Measurements from ENCODE around the gene AGAP3. TPM values are rescaled to one million over a fixed set of nuclear protein-coding genes. Genes with fewer than 3 reads are reported as not detected.
A peak's percentile ranks its signal among the peaks of the same experiment; 100 is the strongest.

The AGAP3 gene
- total RNA-seq, 1 experiment from 2014 or later: 79.6 TPM

- DNase-seq (ENCODE audit: low read depth, low spot score): no peak
- in situ Hi-C loops (cut with HindIII; ENCODE audit: low pct_unique_long_range_greater_than_20kb, low sequenced_read_pairs): no loop called here
Observed at GRCh38 chr7:151114151-151115090, 28.1 kb downstream of the AGAP3 start.

- no peak for DNase-seq (ENCODE audit: low read depth, low spot score)
- in situ Hi-C loops (cut with HindIII; ENCODE audit: low pct_unique_long_range_greater_than_20kb, low sequenced_read_pairs): no loop called here
Observed at GRCh38 chr7:151115121-151115835, 29.0 kb downstream of the AGAP3 start.

GRCh38 chr7:151115836-151116418 is 29.7 kb downstream of the AGAP3 start:
- no peak for DNase-seq (ENCODE audit: low read depth, low spot score)
- in situ Hi-C loops (cut with HindIII; ENCODE audit: low pct_unique_long_range_greater_than_20kb, low sequenced_read_pairs): no loop called here

- no peak for DNase-seq (ENCODE audit: low read depth, low spot score)
- in situ Hi-C loops (cut with HindIII; ENCODE audit: low pct_unique_long_range_greater_than_20kb, low sequenced_read_pairs): no loop called here
Observed at GRCh38 chr7:151116603-151117440, 30.5 kb downstream of the AGAP3 start.

GRCh38 chr7:151117565-151117964 is 31.3 kb downstream of the AGAP3 start:
- no peak for DNase-seq (ENCODE audit: low read depth, low spot score)
- in situ Hi-C loops (cut with HindIII; ENCODE audit: low pct_unique_long_range_greater_than_20kb, low sequenced_read_pairs): no loop called here

- in situ Hi-C loops (cut with HindIII; ENCODE audit: low pct_unique_long_range_greater_than_20kb, low sequenced_read_pairs): no loop called here
- no peak for DNase-seq (ENCODE audit: low read depth, low spot score)
Observed at GRCh38 chr7:151118108-151119054, 32.1 kb downstream of the AGAP3 start.

- DNase-seq (ENCODE audit: low read depth, low spot score): no peak
- in situ Hi-C loops (cut with HindIII; ENCODE audit: low pct_unique_long_range_greater_than_20kb, low sequenced_read_pairs): no loop called here
Observed at GRCh38 chr7:151119055-151119415, 32.8 kb downstream of the AGAP3 start.

GRCh38 chr7:151119902-151120301 is 33.6 kb downstream of the AGAP3 start:
- DNase-seq (ENCODE audit: low read depth, low spot score): no peak
- in situ Hi-C loops (cut with HindIII; ENCODE audit: low pct_unique_long_range_greater_than_20kb, low sequenced_read_pairs): no loop called here

- in situ Hi-C loops (cut with HindIII; ENCODE audit: low pct_unique_long_range_greater_than_20kb, low sequenced_read_pairs): no loop called here
- no peak for DNase-seq (ENCODE audit: low read depth, low spot score)
Observed at GRCh38 chr7:151120896-151121295, 34.6 kb downstream of the AGAP3 start.

- no peak for DNase-seq (ENCODE audit: low read depth, low spot score)
- in situ Hi-C loops (cut with HindIII; ENCODE audit: low pct_unique_long_range_greater_than_20kb, low sequenced_read_pairs): no loop called here
Observed at GRCh38 chr7:151121380-151122170, 35.3 kb downstream of the AGAP3 start.

- no peak for DNase-seq (ENCODE audit: low read depth, low spot score)
Observed at GRCh38 chr7:151122276-151122675, 36.0 kb downstream of the AGAP3 start.

GRCh38 chr7:151122796-151123157 is 36.5 kb downstream of the AGAP3 start:
- in situ Hi-C loops (cut with HindIII; ENCODE audit: low pct_unique_long_range_greater_than_20kb, low sequenced_read_pairs): no loop called here
- no peak for DNase-seq (ENCODE audit: low read depth, low spot score)

More at GRCh38 chr7:151122276-151122675, 36.0 kb downstream of the AGAP3 start:
- in situ Hi-C loops (cut with HindIII; ENCODE audit: low pct_unique_long_range_greater_than_20kb, low sequenced_read_pairs): no loop called here

- DNase-seq (ENCODE audit: low read depth, low spot score): no peak
- in situ Hi-C loops (cut with HindIII; ENCODE audit: low pct_unique_long_range_greater_than_20kb, low sequenced_read_pairs): no loop called here
Observed at GRCh38 chr7:151123158-151123821, 37.0 kb downstream of the AGAP3 start.

- in situ Hi-C loops (cut with HindIII; ENCODE audit: low pct_unique_long_range_greater_than_20kb, low sequenced_read_pairs): no loop called here
- DNase-seq (ENCODE audit: low read depth, low spot score): peak; percentile 90
Observed at GRCh38 chr7:151123822-151124464, 37.7 kb downstream of the AGAP3 start.

GRCh38 chr7:151124481-151124880 is 38.2 kb downstream of the AGAP3 start:
- in situ Hi-C loops (cut with HindIII; ENCODE audit: low pct_unique_long_range_greater_than_20kb, low sequenced_read_pairs): no loop called here
- DNase-seq (ENCODE audit: low read depth, low spot score): no peak
